SH-SY5Y (cell line): Measurements from ENCODE around the gene UBE2A.

Experiments used
- GATA2 ChIP-seq: IDR thresholded peaks from 2 replicates; pipeline ENCODE4 v1.6.1; 2011; ENCODE audit warnings: mild to moderate bottlenecking, low read depth, low read length
- GATA3 ChIP-seq: IDR thresholded peaks from 2 replicates; pipeline ENCODE4 v1.6.1; 2011; ENCODE audit warnings: low read depth, mild to moderate bottlenecking, low read length, moderate library complexity

DNA sequence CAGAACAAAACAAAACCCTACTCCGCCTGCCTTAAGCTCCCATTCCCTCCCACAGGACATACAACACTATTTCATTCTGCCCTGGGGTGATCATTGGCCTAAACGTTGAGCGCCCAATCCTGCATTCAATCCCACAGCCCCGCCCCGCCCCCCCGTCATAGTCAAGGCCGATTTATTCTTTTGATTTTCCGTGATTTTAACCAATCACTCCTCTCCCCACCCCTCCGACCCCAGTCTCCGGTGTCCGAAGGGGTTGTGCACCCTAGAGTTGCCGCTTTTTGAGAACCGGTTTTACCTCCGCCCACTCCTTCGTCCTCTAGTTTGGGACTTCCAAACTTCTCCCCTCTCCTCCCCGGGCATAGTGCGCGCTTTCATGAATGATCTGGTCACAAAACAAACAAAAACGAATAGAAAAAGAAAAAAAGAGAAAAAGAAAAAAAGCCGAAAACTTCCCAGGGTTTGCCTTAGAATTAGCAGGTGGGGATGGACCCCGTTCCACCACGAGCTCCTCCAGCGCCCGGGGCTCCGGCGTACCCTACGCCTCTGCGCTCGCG, 446 bp upstream of the UBE2A start:
- TF ChIP-seq GATA3 (no peak), GATA2 (no peak)
